IPS-18a (cell line): ENCODE measurements around the gene FBXW10.
"Not testable (repeated sequence)": the region's sequence is repeated elsewhere in the genome, so short reads cannot be mapped to it uniquely, and the experiment has no call there.

Experiments used
- H3K27ac ChIP-seq: one replicate; pipeline ENCODE4 v1.5.1; 2013; ENCODE audit warnings: low read length
- H3K27me3 ChIP-seq: one replicate; pipeline ENCODE4 v1.6.1; 2013; ENCODE audit warnings: mild to moderate bottlenecking, low read length; ENCODE audit not compliant: control insufficient read depth, insufficient read depth
- H3K36me3 ChIP-seq: one replicate; pipeline ENCODE4 v1.6.1; 2013; ENCODE audit warnings: low read depth, low read length; ENCODE audit not compliant: control insufficient read depth
- H3K4me1 ChIP-seq: one replicate; pipeline ENCODE4 v1.6.1; 2013; ENCODE audit warnings: low read depth, low read length; ENCODE audit not compliant: control insufficient read depth
- H3K4me3 ChIP-seq: one replicate; pipeline ENCODE4 v1.5.1; 2013; ENCODE audit warnings: low read length
- H3K9ac ChIP-seq: one replicate; pipeline ENCODE4 v1.6.1; 2013; ENCODE audit warnings: mild to moderate bottlenecking, low read length, moderate library complexity
- H3K9me3 ChIP-seq: one replicate; pipeline ENCODE4 v1.6.1; 2013; ENCODE audit warnings: low read depth, low read length; ENCODE audit not compliant: control insufficient read depth

FBXW10 gene

DNA sequence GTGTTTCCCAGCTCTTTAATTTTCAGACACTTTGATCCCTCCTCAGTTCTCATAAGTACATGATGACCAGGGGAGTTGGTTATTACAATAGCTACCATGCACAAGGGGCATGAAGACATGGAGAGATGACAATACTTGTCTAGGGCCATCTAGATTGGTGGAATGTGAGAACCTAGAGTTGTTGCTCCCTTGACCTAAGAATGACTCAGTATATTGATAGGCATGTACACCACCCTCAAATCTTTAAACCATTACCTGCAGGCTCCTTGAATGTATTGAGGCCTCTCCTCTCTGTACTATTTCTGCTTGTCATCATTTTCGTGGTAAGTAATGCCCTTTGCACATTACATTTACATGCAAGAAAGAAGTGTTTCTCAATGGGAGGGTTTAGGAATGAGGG, 20.3 kb upstream of the FBXW10 start:
- H3K27me3 ChIP-seq, H3K36me3 ChIP-seq, H3K4me3 ChIP-seq, H3K4me1 ChIP-seq, H3K9ac ChIP-seq, H3K9me3 ChIP-seq, H3K27ac ChIP-seq: not testable (repeated sequence)

DNA sequence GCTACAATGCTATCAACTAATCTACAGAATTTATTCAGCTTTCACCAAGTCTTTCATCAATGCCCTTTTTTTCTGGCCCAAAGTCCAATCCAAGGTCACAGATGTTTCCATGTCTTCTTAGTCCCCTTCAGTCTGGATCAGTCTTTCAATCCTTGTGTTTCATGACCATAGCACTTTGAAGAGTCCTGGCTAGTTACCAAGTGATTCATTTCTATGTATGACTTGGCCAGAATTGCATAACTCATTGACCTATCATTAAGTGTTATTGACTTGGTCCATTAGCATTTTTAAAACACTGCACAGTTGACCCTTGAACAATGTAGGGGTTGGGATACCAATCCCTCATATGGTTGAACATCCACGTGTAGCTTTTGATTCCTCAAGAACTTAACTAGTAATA, 11.4 kb upstream of the FBXW10 start:
- not testable (repeated sequence) for H3K4me1 ChIP-seq, H3K9ac ChIP-seq, H3K4me3 ChIP-seq, H3K27ac ChIP-seq, H3K9me3 ChIP-seq, H3K36me3 ChIP-seq, H3K27me3 ChIP-seq

DNA sequence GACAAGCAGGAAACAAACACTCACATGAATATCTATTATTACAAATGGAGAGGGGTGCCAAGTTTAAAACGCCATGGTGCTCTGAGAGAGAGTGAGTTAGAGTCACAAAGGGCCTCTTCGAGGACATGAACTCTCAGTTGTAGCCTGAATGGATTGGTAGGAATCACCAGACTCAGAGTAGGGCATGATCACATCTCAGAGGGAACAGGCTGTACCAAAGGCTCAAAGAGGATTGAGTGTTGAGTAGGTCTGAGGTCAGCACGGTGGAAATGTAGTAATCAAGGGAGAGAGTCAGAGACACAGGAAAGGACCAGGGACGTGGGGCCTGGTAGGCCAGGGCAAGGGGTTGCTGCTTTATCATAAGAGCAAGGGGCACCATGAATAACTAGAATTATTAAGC, 10.5 kb upstream of the FBXW10 start:
- H3K4me3 ChIP-seq, H3K9ac ChIP-seq, H3K27me3 ChIP-seq, H3K27ac ChIP-seq, H3K4me1 ChIP-seq, H3K36me3 ChIP-seq, H3K9me3 ChIP-seq: not testable (repeated sequence)

DNA sequence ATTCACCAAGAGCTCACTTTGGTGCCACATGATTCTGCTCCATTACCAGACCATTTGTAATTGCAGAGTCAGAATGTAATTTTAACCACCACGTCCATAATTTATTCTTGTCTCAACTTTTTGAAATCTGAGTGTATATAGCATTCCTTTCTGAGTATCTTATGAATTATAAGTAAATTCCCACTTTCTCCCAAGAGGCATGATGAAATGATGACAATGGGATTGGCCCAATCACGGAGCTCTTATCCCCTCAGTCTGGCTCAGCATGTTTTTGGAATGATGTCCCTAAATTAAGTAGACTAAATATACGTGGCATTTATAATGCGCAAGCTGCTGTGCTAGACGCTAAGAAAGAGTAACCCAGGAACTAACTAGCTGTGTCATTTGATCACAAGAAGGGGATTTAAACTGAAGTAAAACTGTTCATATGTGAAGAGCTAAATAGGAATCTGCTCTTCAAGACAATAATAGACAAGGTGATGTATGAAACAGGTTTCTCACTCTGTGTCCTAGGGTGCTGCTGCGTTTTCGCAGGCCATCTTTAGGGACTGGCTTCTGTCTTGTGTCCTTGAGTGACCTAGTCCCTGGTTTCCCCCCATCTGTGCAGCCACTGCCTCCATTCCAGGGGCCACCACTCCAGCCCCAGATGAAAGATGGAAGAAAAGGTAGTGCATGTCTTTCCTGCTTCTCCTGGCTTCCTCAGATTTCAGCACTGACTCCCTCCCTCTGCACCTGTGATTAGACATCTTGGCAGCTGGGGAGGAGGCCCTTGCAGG, 4.0 kb upstream of the FBXW10 start:
- H3K9me3 ChIP-seq, result not testable (repeated sequence)

DNA sequence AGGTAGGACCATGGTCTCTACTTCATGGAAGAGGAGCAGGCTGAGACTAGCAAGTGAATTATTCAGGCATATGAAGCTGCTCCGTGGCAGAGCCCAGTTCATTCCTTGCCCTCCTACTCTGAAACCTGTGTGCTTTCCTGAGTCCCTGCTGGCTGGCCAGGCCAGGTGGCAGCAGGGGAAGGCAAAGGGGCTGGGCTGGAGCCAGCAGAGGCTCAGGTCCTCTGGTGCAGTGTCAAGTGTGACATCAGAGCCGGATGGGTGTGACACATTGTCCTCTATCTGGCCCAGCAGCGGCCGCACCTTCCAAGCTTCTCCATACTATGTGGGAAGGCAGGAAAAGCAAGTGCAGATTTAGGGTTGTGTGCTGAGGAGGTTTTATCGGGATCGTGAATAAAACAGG, 2.6 kb upstream of the FBXW10 start:
- not testable (repeated sequence) for H3K27ac ChIP-seq, H3K27me3 ChIP-seq, H3K36me3 ChIP-seq, H3K9ac ChIP-seq, H3K9me3 ChIP-seq, H3K4me3 ChIP-seq, H3K4me1 ChIP-seq

More for the DNA sequence above, 4.0 kb upstream of the FBXW10 start:
- H3K4me3 ChIP-seq, H3K9ac ChIP-seq, H3K27ac ChIP-seq, H3K27me3 ChIP-seq, H3K4me1 ChIP-seq, H3K36me3 ChIP-seq: not testable (repeated sequence)

DNA sequence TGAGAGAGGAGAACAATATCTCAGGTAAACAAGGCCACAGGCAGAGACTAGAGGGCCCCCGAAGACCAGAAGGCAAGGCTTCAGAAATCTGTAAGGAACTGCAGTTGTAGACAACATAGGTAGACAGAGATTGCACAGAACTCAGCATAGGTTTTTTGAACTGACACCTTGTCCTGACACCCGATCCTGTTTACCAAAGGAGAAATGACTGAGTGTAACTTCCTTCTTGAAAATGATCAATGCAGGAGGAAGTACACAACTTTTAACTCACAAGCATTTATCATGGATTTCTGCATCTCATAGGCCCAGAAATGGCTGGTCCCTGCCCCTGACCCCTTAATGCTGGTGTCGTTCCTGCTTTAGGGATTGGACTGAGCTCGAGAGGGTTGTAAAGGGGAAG, 872 bp downstream of the FBXW10 start:
- not testable (repeated sequence) for H3K4me1 ChIP-seq, H3K9me3 ChIP-seq, H3K27me3 ChIP-seq, H3K27ac ChIP-seq, H3K4me3 ChIP-seq, H3K9ac ChIP-seq, H3K36me3 ChIP-seq

DNA sequence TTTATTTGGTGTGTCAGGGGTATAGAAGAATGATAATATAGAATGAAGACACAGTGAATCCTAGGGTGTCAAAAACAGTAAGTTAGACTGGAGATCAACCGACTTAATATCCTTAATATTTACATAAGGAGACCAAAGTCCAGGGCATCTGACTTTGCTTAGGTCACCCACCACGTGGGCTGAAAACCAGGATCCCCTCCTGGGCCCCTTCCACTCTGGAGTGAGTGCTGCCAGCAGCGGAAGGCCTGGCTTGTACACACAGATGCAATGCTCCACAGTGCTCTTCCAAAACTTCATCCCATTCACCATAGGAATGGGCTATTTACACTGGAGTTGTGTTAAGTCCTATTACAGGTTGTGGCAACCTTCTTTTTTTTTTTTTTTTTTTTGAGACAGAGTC, 2.7 kb downstream of the FBXW10 start:
- not testable (repeated sequence) for H3K27ac ChIP-seq, H3K9me3 ChIP-seq, H3K4me1 ChIP-seq, H3K36me3 ChIP-seq, H3K4me3 ChIP-seq, H3K9ac ChIP-seq, H3K27me3 ChIP-seq

DNA sequence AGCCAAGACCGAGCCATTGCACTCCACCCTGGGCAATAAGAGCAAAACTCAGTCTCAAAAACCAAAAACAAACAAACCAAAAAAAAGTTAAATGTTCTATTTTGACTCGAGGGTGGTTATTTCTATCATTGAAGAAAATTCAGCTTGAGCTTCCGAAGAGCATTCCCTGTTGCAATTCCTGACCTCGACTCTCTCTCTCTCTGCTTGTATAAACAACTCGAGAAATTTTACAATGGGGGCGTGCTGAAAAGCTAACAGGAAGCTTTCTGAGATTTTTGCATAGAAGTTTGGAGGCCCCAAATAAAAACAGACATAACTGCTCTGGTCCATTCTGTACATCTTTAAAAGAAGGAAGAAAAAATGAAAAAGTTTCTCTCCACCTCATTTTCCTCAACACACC, 3.6 kb downstream of the FBXW10 start:
- not testable (repeated sequence) for H3K4me3 ChIP-seq, H3K36me3 ChIP-seq, H3K27me3 ChIP-seq, H3K27ac ChIP-seq, H3K9me3 ChIP-seq, H3K4me1 ChIP-seq, H3K9ac ChIP-seq

DNA sequence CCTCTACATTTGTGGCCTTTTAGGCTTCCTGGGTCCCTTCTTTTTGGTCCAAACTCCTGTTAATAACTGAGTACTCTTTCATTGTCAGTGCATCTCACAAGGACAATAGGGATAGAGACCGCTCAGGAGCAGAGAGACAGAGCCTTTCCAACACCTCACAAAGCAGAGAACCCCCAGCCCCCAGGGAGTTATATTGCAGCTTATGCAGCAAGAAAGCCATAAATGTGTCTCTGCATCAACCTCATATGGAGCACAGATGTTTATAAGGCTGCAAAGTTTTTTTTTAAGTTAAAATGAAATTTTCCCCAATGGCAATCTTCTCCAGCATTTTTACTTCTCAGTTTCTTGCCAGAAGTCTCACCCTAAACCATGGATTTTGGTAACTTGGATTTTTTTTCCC, 6.4 kb downstream of the FBXW10 start:
- H3K4me3 ChIP-seq, H3K27ac ChIP-seq, H3K9me3 ChIP-seq, H3K36me3 ChIP-seq, H3K4me1 ChIP-seq, H3K9ac ChIP-seq, H3K27me3 ChIP-seq: not testable (repeated sequence)

DNA sequence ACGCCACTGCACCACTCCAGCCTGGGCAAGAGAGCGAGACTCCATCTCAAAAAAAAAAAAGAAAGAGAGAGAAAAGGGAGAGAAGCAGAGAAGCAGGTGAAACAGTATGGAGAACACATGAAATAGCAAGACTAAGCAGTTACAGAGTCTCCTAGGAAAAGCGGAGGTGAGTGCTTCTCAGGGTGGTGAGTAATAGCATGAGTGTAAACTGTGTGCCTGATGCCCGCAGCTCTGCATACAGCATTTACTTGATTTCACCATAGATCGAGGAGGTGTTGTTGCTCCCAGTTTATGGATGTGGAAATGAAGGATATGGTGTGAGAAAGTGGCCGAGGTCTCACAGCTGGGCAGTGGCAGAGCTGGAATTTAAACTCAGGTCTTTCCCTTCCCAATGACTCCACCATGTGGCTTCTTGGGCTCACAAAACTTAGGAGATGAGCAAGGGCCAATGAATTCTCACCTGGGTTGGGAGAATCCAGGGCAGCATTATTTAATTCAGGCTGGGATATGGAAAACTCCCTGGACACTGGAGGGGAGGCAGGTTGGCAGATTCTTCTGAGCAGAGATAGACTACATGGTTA, 10.1 kb downstream of the FBXW10 start:
- not testable (repeated sequence) for H3K4me3 ChIP-seq, H3K27ac ChIP-seq, H3K9me3 ChIP-seq, H3K27me3 ChIP-seq, H3K9ac ChIP-seq, H3K36me3 ChIP-seq, H3K4me1 ChIP-seq

DNA sequence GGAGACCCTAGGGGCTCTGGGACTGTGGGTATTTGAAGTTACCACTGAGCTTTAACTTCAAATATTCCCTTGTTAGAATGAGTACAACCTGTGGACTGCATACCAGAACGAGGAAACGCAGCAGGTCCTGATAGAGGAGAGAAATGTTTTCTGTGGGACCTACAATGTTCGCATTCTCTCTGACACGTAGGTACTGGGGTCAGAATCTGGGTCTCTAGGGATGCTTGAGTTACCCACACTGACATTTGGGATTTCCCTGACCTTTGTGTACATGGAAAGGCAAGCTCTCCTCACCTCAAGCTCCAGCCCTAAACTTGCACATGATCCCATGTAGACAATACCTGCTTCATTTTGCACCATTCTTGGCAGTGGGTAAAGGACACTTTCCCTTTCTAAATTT, 12.1 kb downstream of the FBXW10 start:
- not testable (repeated sequence) for H3K9me3 ChIP-seq, H3K36me3 ChIP-seq, H3K27me3 ChIP-seq, H3K4me1 ChIP-seq, H3K4me3 ChIP-seq, H3K9ac ChIP-seq, H3K27ac ChIP-seq

DNA sequence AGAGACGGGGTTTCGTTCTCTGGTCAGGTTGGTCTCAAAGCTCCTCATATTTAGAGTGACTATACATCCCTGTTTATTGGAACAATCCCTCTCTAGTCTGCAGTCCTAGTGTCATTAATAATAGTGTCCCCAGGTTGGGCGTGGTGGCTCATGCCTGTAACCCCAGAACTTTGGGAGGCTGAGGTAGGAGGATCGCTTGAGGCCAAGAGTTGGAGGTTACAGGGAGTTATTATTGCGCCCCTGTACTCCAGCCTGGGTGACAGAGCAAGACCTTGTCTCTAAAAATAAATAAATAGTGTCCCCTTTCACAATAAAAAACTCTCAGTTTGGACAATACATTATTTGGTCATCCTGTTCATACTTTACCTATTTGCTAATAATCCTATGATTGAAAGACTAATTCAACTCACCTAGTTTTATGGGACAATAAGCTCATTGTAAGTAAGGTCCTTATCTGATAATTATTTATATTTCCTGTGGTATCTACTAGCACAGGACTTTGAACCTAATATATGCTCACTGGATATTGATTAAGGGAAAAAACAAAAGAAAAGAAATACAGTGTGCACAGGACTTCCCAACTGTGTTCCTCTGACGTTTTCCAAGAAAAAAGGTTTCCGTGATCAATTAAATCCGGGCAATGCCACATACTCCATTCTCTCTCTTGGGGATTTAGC, 13.7 kb downstream of the FBXW10 start:
- not testable (repeated sequence) for H3K9me3 ChIP-seq, H3K27me3 ChIP-seq, H3K36me3 ChIP-seq, H3K4me1 ChIP-seq, H3K9ac ChIP-seq, H3K27ac ChIP-seq, H3K4me3 ChIP-seq
